Adrenal gland (tissue), 12 donors: Measurements from ENCODE around the gene SLC25A21. TPM values are rescaled to one million over a fixed set of nuclear protein-coding genes. Genes with fewer than 3 reads are reported as not detected.

Experiments used
- DNase-seq, 7 donors: peaks; one replicate each; pipeline ENCODE4 v3.0.0-alpha.2; 2019 to 2020
- H3K27ac ChIP-seq, 5 donors: fragments of 200-600 bp; sonication (generic) in 4 of 5; 1 replicate in 3 of 5; 2 replicates in 2 of 5; pipeline versions ENCODE4 v1.5.1 to v1.8.0; 2016 to 2020; ENCODE audit warnings: mild to moderate bottlenecking in 1 of 5
- H3K27me3 ChIP-seq: fragments of 200-600 bp; 2 replicates; pipeline ENCODE4 v1.8.0; 2021
- H3K36me3 ChIP-seq, 2 donors: fragments of 200-600 bp; replicated peaks in 1 of 2; 1 replicate in 1 of 2; 2 replicates in 1 of 2; pipeline versions ENCODE4 v1.5.1 to v1.8.0; 2018 to 2022
- H3K4me1 ChIP-seq, 2 donors: fragments of 200-600 bp; replicated peaks in 1 of 2; 1 replicate in 1 of 2; 2 replicates in 1 of 2; pipeline versions ENCODE4 v1.5.1 to v1.8.0; 2018 to 2021
- H3K4me3 ChIP-seq, 4 donors: fragments of 200-600 bp; sonication (generic) in 3 of 4; one replicate each; pipeline ENCODE4 v1.5.1; 2016 to 2018
- H3K9me3 ChIP-seq, 3 donors: fragments of 200-600 bp; sonication (generic) in 1 of 3; replicated peaks in 1 of 3; 1 replicate in 2 of 3; 2 replicates in 1 of 3; pipeline versions ENCODE4 v1.5.1 to v1.8.0; 2016 to 2021
- CTCF ChIP-seq, 6 experiments: fragments of 450-650 bp in 4 of 6; fragments of 200-600 bp in 2 of 6; sonication (generic) in 1 of 6; IDR thresholded peaks; 1 replicate in 5 of 6; 2 replicates in 1 of 6; pipeline versions ENCODE4 v1.5.1 to v1.8.0; 2016 to 2021; ENCODE audit warnings: antibody characterized with exemption in 6 of 6, mild to moderate bottlenecking in 2 of 6, moderate library complexity in 1 of 6
- POLR2A ChIP-seq, 2 donors: fragments of 450-650 bp; IDR thresholded peaks; one replicate each; pipeline ENCODE4 v1.6.1; 2017; ENCODE audit warnings: antibody characterized with exemption in 2 of 2, mild to moderate bottlenecking in 2 of 2, moderate library complexity in 1 of 2
- WGBS, 4 donors: extraction: QIAGEN DNeasy Blood & Tissue Kit in 2 of 4; methylation state at CpG; one replicate each; pipeline versions ENCODE4 v1.1.5 to v1.1.7; 2013 to 2017; 5-methylcytosine and 5-hydroxymethylcytosine counted together
- intact Hi-C, 2 donors: fragments of 100-400 bp; cut with DNase I; formaldehyde crosslinking; loops; one replicate each; pipeline versions ENCODE4 v1.14.1 to v1.15.0; 2022 to 2023
- polyA plus RNA-seq, 3 donors: library from polyadenylated mRNA; stranded (reverse); fragments of 200-250 nt in 2 of 3; fragments of 350-450 nt in 1 of 3; fragmentation: Illumina TruSeq in 1 of 3; extraction: RNeasy Lipid Tissue Mini Kit (QIAGEN cat#74804) in 1 of 3; gene quantifications; one replicate each; pipeline ENCODE4 v1.2.3, GENCODE V29; 2013 to 2014
- total RNA-seq, 9 donors: library from RNA; depleted of rRNA in 4 of 9; stranded (reverse); fragments of >200 nt in 4 of 9; fragments of 120-200 nt in 1 of 9; fragmentation: NEBNext Ultra II Directional in 1 of 9; extraction: Animal tissue kit (Norgen Biotek cat#: 25700) in 1 of 9; gene quantifications; one replicate each; pipeline versions ENCODE4 v1.1.0 to v1.2.4, GENCODE V29; 2013 to 2023
- donor health status: healthy with polysubstance abuse.
- donor health status: Bipolar disorder and iron deficiency.
- donor health status: DM: yes; HTN: yes; CAD: no.
- donor health status: DM: no; HTN: no; CAD: no.
- donor health status: DM: no; HTN: no; CAD: no.
- donor health status: DM: yes; HTN: yes; CAD: no.

The SLC25A21 gene
- total and polyA plus RNA-seq, 12 donors = 0.14 to 3.8 (median 0.56) TPM

GRCh38 chr14:36684946-36685345 lies 487.5 kb downstream of the SLC25A21 start:
- no peaks in the 10 kb centered on the region for H3K36me3 ChIP-seq
- intact Hi-C loops = no loop called here
- H3K27me3 ChIP-seq = no peaks in the 10 kb centered on the region
- H3K4me3 ChIP-seq = no peak overlapping the region
- no peak for DNase-seq
- WGBS, 4 donors = 91 to 96% (median 94%) methylated on average over 3 of the region's 3 CpGs
- no peak overlapping the region for H3K27ac ChIP-seq
- H3K9me3 ChIP-seq = no peaks in the 10 kb centered on the region
- TF ChIP-seq POLR2A (IDR thresholded peaks at IDR 0.05) = no peak
- no peak for TF ChIP-seq CTCF (IDR thresholded peaks at IDR 0.05)
- no peaks in the 10 kb centered on the region for H3K4me1 ChIP-seq

- Histone ChIP-seq H3K4me1 (no peaks in the 10 kb centered on the region), H3K36me3 (no peaks in the 10 kb centered on the region), H3K9me3 (no peaks in the 10 kb centered on the region), H3K4me3 (no peak overlapping the region), H3K27me3 (peaks cover under 1% of the 10 kb centered on the region), H3K27ac (no peak overlapping the region)
- intact Hi-C loops = no loop called here
- TF ChIP-seq POLR2A (IDR thresholded peaks at IDR 0.05) (no peak), CTCF (IDR thresholded peaks at IDR 0.05) (no peak)
- 59 to 76% (median 71%) methylated on average over 9 of the region's 9 CpGs for WGBS, 4 donors
- no peak for DNase-seq
These were observed 489.2 kb downstream of the SLC25A21 start for GRCh38 chr14:36683083-36683724.

- Histone ChIP-seq H3K27me3 (peaks cover 7% of the 10 kb centered on the region), H3K36me3 (no peaks in the 10 kb centered on the region), H3K9me3 (no peaks in the 10 kb centered on the region), H3K27ac (no peak overlapping the region), H3K4me3 (no peak overlapping the region), H3K4me1 (no peaks in the 10 kb centered on the region)
- intact Hi-C loops = no loop called here
- no peak for DNase-seq
- WGBS, 4 donors = 94 to 100% (median 96%) methylated on average over 4 of the region's 4 CpGs
- TF ChIP-seq CTCF (IDR thresholded peaks at IDR 0.05) (no peak), POLR2A (IDR thresholded peaks at IDR 0.05) (no peak)
These were observed 490.1 kb downstream of the SLC25A21 start for GRCh38 chr14:36682338-36682737.

GRCh38 chr14:36676236-36676635 lies 496.2 kb downstream of the SLC25A21 start:
- Histone ChIP-seq H3K4me1 (no peaks in the 10 kb centered on the region), H3K9me3 (no peaks in the 10 kb centered on the region), H3K36me3 (no peaks in the 10 kb centered on the region), H3K27ac (no peak overlapping the region), H3K4me3 (no peak overlapping the region), H3K27me3 (peaks cover 16% of the 10 kb centered on the region)
- 23 to 28% (median 26%) methylated on average over 10 of the region's 10 CpGs for WGBS, 4 donors
- TF ChIP-seq POLR2A (IDR thresholded peaks at IDR 0.05) = no peak
- TF ChIP-seq CTCF (IDR thresholded peaks at IDR 0.05) = no peak
- intact Hi-C loops = no loop called here
- DNase-seq = no peak
